Smooth muscle cell (in vitro differentiated cells): ENCODE results near the gene FILIP1. TPM values are rescaled to one million over a fixed set of nuclear protein-coding genes. Genes with fewer than 3 reads are reported as not detected.

Source experiments
- DNase-seq: peaks from one replicate; lab custom pipeline; 2025; ENCODE audit not compliant: unreplicated experiment; lab: John Stamatoyannopoulos, UW
- H2AFZ ChIP-seq: fragments of 200-600 bp; sonication (generic); 2 replicates; pipeline ENCODE4 v1.6.0; 2016; ENCODE audit warnings: antibody characterized with exemption, low read depth, mild to moderate bottlenecking
- H3F3A ChIP-seq: fragments of 200-600 bp; sonication (generic); 2 replicates; pipeline ENCODE4 v1.6.0; 2017; ENCODE audit warnings: antibody characterized with exemption, low read depth
- H3K27ac ChIP-seq: fragments of 200-600 bp; sonication (generic); 2 replicates; pipeline ENCODE4 v1.5.1; 2016; ENCODE audit warnings: low read depth, mild to moderate bottlenecking
- H3K27me3 ChIP-seq: fragments of 200-600 bp; sonication (generic); 2 replicates; pipeline ENCODE4 v1.6.1; 2016; ENCODE audit warnings: low read depth, mild to moderate bottlenecking
- H3K36me3 ChIP-seq: fragments of 200-600 bp; sonication (generic); 2 replicates; pipeline ENCODE4 v1.5.1; 2016; ENCODE audit warnings: low read depth
- H3K4me1 ChIP-seq: fragments of 200-600 bp; sonication (generic); 2 replicates; pipeline ENCODE4 v1.5.1; 2016; ENCODE audit warnings: low read depth
- H3K4me2 ChIP-seq: fragments of 200-600 bp; sonication (generic); 2 replicates; pipeline ENCODE4 v1.6.0; 2016; ENCODE audit warnings: mild to moderate bottlenecking
- H3K4me3 ChIP-seq: fragments of 200-600 bp; sonication (generic); 2 replicates; pipeline ENCODE4 v1.5.1; 2016; ENCODE audit warnings: mild to moderate bottlenecking
- H3K79me2 ChIP-seq: fragments of 200-600 bp; sonication (generic); 2 replicates; pipeline ENCODE4 v1.6.0; 2016; ENCODE audit warnings: low read depth, mild to moderate bottlenecking
- H3K9ac ChIP-seq: fragments of 200-600 bp; sonication (generic); 2 replicates; pipeline ENCODE4 v1.6.0; 2016; ENCODE audit warnings: low read depth
- H3K9me3 ChIP-seq: fragments of 200-600 bp; sonication (generic); replicated peaks from 2 replicates; pipeline ENCODE4 v1.5.1; 2016; ENCODE audit warnings: low read depth
- H4K20me1 ChIP-seq: fragments of 200-600 bp; sonication (generic); 2 replicates; pipeline ENCODE4 v1.6.0; 2016; ENCODE audit warnings: low read depth
- CTCF ChIP-seq: fragments of 200-600 bp; sonication (generic); IDR thresholded peaks from 2 replicates; pipeline ENCODE4 v1.5.1; 2017; ENCODE audit warnings: borderline replicate concordance, mild to moderate bottlenecking, antibody characterized with exemption; ENCODE audit not compliant: insufficient read depth, poor library complexity, severe bottlenecking
- WGBS: methylation state at CpG from one replicate; pipeline ENCODE4 v1.1.7; 2016; ENCODE audit warnings: low lambda C conversion rate; 5-methylcytosine and 5-hydroxymethylcytosine counted together
- polyA plus RNA-seq: library from polyadenylated mRNA; unstranded; fragments of >200 nt; fragmentation: Nextera tagmentation; extraction: Ambion mirVana; gene quantifications from 2 replicates; pipeline ENCODE4 v1.2.1, GENCODE V29; 2016
- total RNA-seq: library from RNA; depleted of rRNA; stranded (reverse); fragments of >200 nt; gene quantifications from 2 replicates; pipeline ENCODE4 v1.2.3, GENCODE V29; 2014

FILIP1 gene
- total and polyA plus RNA-seq, 2 experiments from 2014 or later = 3.0 to 3.5 TPM

- Histone ChIP-seq H3F3A (no peaks in the 10 kb centered on the region), H3K27me3 (no peaks in the 10 kb centered on the region), H3K4me3 (no peak overlapping the region), H3K9me3 (no peaks in the 10 kb centered on the region), H3K36me3 (no peaks in the 10 kb centered on the region), H2AFZ (no peak overlapping the region), H3K9ac (peak overlapping the region; percentile 45), H3K4me2 (no peak overlapping the region), H3K4me1 (peaks cover 9% of the 10 kb centered on the region), H4K20me1 (peaks cover 10% of the 10 kb centered on the region), H3K79me2 (peaks cover 29% of the 10 kb centered on the region), H3K27ac (peak overlapping the region; percentile 64)
- no peak for DNase-seq
- no peak for TF ChIP-seq CTCF
- WGBS = 88% methylated on average over 1 of the region's 1 CpG
Observed at GRCh38 chr6:75288023-75288422, 205.6 kb downstream of the FILIP1 start.

- peaks cover 35% of the 10 kb centered on the region for H3K79me2 ChIP-seq
- no peaks in the 10 kb centered on the region for H3K36me3 ChIP-seq
- H3K9me3 ChIP-seq = no peaks in the 10 kb centered on the region
- DNase-seq = no peak
- H2AFZ ChIP-seq = no peak overlapping the region
- H3K27ac ChIP-seq = peak overlapping the region; percentile 64
- H3K4me1 ChIP-seq = peaks cover 14% of the 10 kb centered on the region
- H3K27me3 ChIP-seq = no peaks in the 10 kb centered on the region
- no peak overlapping the region for H3K4me3 ChIP-seq
- WGBS = 96% methylated on average over 1 of the region's 1 CpG
- H3K4me2 ChIP-seq = no peak overlapping the region
- no peaks in the 10 kb centered on the region for H3F3A ChIP-seq
- H4K20me1 ChIP-seq = peaks cover 16% of the 10 kb centered on the region
- no peak for TF ChIP-seq CTCF
- no peak overlapping the region for H3K9ac ChIP-seq
Observed at GRCh38 chr6:75287424-75287823, 206.2 kb downstream of the FILIP1 start.

- Histone ChIP-seq H3K4me1 (peaks cover 19% of the 10 kb centered on the region), H3K27me3 (no peaks in the 10 kb centered on the region), H3K9me3 (no peaks in the 10 kb centered on the region), H3F3A (no peaks in the 10 kb centered on the region), H3K27ac (peak overlapping the region; percentile 64), H3K36me3 (no peaks in the 10 kb centered on the region), H3K4me3 (no peak overlapping the region), H4K20me1 (peaks cover 21% of the 10 kb centered on the region), H3K79me2 (peaks cover 40% of the 10 kb centered on the region), H2AFZ (no peak overlapping the region), H3K4me2 (no peak overlapping the region), H3K9ac (no peak overlapping the region)
- no peak for TF ChIP-seq CTCF
- WGBS = 94% methylated on average over 2 of the region's 2 CpGs
- no peak for DNase-seq
Observed at GRCh38 chr6:75286955-75287354, 206.6 kb downstream of the FILIP1 start.

- WGBS = 6% methylated on average over 6 of the region's 6 CpGs
- Histone ChIP-seq H3K36me3 (no peaks in the 10 kb centered on the region), H3K9me3 (no peaks in the 10 kb centered on the region), H3F3A (no peaks in the 10 kb centered on the region), H3K79me2 (peaks cover 57% of the 10 kb centered on the region), H3K27ac (peak overlapping the region; percentile 77), H3K4me1 (peaks cover 36% of the 10 kb centered on the region), H3K4me3 (peak overlapping the region; percentile 90), H4K20me1 (peaks cover 36% of the 10 kb centered on the region), H3K4me2 (peak overlapping the region; percentile 98), H3K9ac (peak overlapping the region; percentile 84), H3K27me3 (no peaks in the 10 kb centered on the region), H2AFZ (peak overlapping the region; percentile 88)
- DNase-seq = no peak
- TF ChIP-seq CTCF = no peak
Observed at GRCh38 chr6:75285283-75285639, 208.3 kb downstream of the FILIP1 start.
